CD14-positive monocyte (primary cell): ENCODE measurements around the gene TOGARAM2. TPM values are rescaled to one million over a fixed set of nuclear protein-coding genes. Genes with fewer than 3 reads are reported as not detected.

Experiments used
- DNase-seq, 3 donors: peaks; one replicate each; pipeline ENCODE4 v3.0.0-alpha.2; 2011 to 2022
- H2AFZ ChIP-seq: 2 replicates; pipeline ENCODE4 v1.6.0; 2012; ENCODE audit warnings: mild to moderate bottlenecking, low read depth, low read length, inconsistent platforms; ENCODE audit not compliant: insufficient read depth, poor library complexity, severe bottlenecking
- H3K27ac ChIP-seq, 2 donors: 1 replicate in 1 of 2; 2 replicates in 1 of 2; pipeline ENCODE4 v1.5.1; 2012 to 2013; ENCODE audit warnings: low read length in 2 of 2, control low read depth in 1 of 2, inconsistent platforms in 1 of 2, low read depth in 1 of 2, mild to moderate bottlenecking in 1 of 2
- H3K27me3 ChIP-seq, 2 donors: one replicate each; pipeline versions ENCODE4 v1.6.0 to v1.6.1; 2011 to 2013; ENCODE audit warnings: low read length in 2 of 2; ENCODE audit not compliant: control insufficient read depth in 2 of 2, insufficient read depth in 2 of 2
- H3K36me3 ChIP-seq, 2 donors: replicated peaks in 1 of 2; 1 replicate in 1 of 2; 2 replicates in 1 of 2; pipeline versions ENCODE4 v1.5.1 to v1.6.1; 2012 to 2013; ENCODE audit warnings: low read length in 2 of 2, control low read depth in 1 of 2, inconsistent platforms in 1 of 2, mild to moderate bottlenecking in 1 of 2; ENCODE audit not compliant: insufficient read depth in 2 of 2, control insufficient read depth in 1 of 2
- H3K4me1 ChIP-seq, 2 donors: 1 replicate in 1 of 2; 2 replicates in 1 of 2; pipeline versions ENCODE4 v1.5.1 to v1.6.1; 2012 to 2013; ENCODE audit warnings: low read length in 2 of 2, control low read depth in 1 of 2, inconsistent platforms in 1 of 2, mild to moderate bottlenecking in 1 of 2, moderate library complexity in 1 of 2; ENCODE audit not compliant: insufficient read depth in 2 of 2, control insufficient read depth in 1 of 2
- H3K4me2 ChIP-seq: replicated peaks from 2 replicates; pipeline ENCODE3; 2012; ENCODE audit warnings: low read length, moderate library complexity, mild to moderate bottlenecking; ENCODE audit not compliant: poor library complexity, severe bottlenecking; ENCODE audit errors: extremely low read depth
- H3K4me3 ChIP-seq, 3 experiments: fragments of 200-600 bp in 1 of 3; sonication (generic) in 1 of 3; replicated peaks in 1 of 3; 1 replicate in 2 of 3; 2 replicates in 1 of 3; pipeline ENCODE4 v1.5.1; 2011 to 2013; ENCODE audit warnings: low read length in 3 of 3, mild to moderate bottlenecking in 3 of 3, control low read depth in 2 of 3, low read depth in 2 of 3, inconsistent platforms in 1 of 3, moderate library complexity in 1 of 3
- H3K79me2 ChIP-seq: 2 replicates; pipeline ENCODE4 v1.6.0; 2012; ENCODE audit warnings: mild to moderate bottlenecking, control low read depth, inconsistent platforms, low read length, moderate library complexity; ENCODE audit not compliant: insufficient read depth
- H3K9ac ChIP-seq: 2 replicates; pipeline ENCODE4 v1.6.0; 2017; ENCODE audit warnings: low read length, mild to moderate bottlenecking; ENCODE audit not compliant: insufficient read depth, poor library complexity, severe bottlenecking
- H3K9me3 ChIP-seq, 2 donors: replicated peaks in 1 of 2; 1 replicate in 1 of 2; 2 replicates in 1 of 2; pipeline versions ENCODE4 v1.5.1 to v1.6.1; 2012 to 2013; ENCODE audit warnings: low read length in 2 of 2, control low read depth in 1 of 2; ENCODE audit not compliant: control insufficient read depth in 1 of 2, insufficient read depth in 1 of 2
- H4K20me1 ChIP-seq: 2 replicates; pipeline ENCODE4 v1.6.0; 2012; ENCODE audit warnings: mild to moderate bottlenecking, low read length, control low read depth, moderate library complexity; ENCODE audit not compliant: insufficient read depth
- H3K27ac Mint-ChIP-seq, 7 donors: one replicate each; pipeline ENCODE4 v1.8.0; 2020; ENCODE audit warnings: mild to moderate bottlenecking in 7 of 7, mixed read lengths in 7 of 7, moderate library complexity in 6 of 7, inconsistent platforms in 2 of 7
- H3K27me3 Mint-ChIP-seq, 3 donors: one replicate each; pipeline ENCODE4 v1.8.0; 2021 to 2022; ENCODE audit warnings: low read depth in 3 of 3, mild to moderate bottlenecking in 3 of 3, mixed read lengths in 3 of 3, moderate library complexity in 3 of 3, inconsistent platforms in 1 of 3
- H3K36me3 Mint-ChIP-seq, 2 donors: one replicate each; pipeline ENCODE4 v1.8.0; 2020; ENCODE audit warnings: mixed read lengths in 2 of 2, inconsistent platforms in 1 of 2, mild to moderate bottlenecking in 1 of 2
- H3K4me1 Mint-ChIP-seq: one replicate; pipeline ENCODE4 v1.8.0; 2020; ENCODE audit warnings: mild to moderate bottlenecking, mixed read lengths
- H3K4me3 Mint-ChIP-seq, 2 donors: one replicate each; pipeline ENCODE4 v1.8.0; 2020; ENCODE audit warnings: mild to moderate bottlenecking in 2 of 2, mixed read lengths in 2 of 2, moderate library complexity in 1 of 2
- H3K9me3 Mint-ChIP-seq, 7 donors: one replicate each; pipeline ENCODE4 v1.8.0; 2020 to 2022; ENCODE audit warnings: mixed read lengths in 7 of 7, mild to moderate bottlenecking in 6 of 7, moderate library complexity in 6 of 7, inconsistent platforms in 2 of 7
- CTCF ChIP-seq: fragments of 200-600 bp; IDR thresholded peaks from one replicate; pipeline ENCODE4 v1.8.0; 2022; ENCODE audit warnings: antibody characterized with exemption, mild to moderate bottlenecking
- WGBS: methylation state at CpG from one replicate; pipeline ENCODE4 v1.1.5; 2013; ENCODE audit warnings: missing lambda C conversion rate; ENCODE audit not compliant: insufficient coverage; 5-methylcytosine and 5-hydroxymethylcytosine counted together
- intact Hi-C, 2 donors: fragments of 100-400 bp; cut with micrococcal nuclease; formaldehyde crosslinking; loops; one replicate each; pipeline versions ENCODE4 v1.15.0 to v1.15.1; 2023
- polyA plus RNA-seq, 3 donors: library from polyadenylated mRNA; depleted of rRNA in 1 of 3; unstranded in 2 of 3; stranded (reverse) in 1 of 3; fragments of 300-500 nt in 2 of 3; fragments of >200 nt in 1 of 3; fragmentation: Illumina TruSeq in 2 of 3; gene quantifications; 1 replicate in 2 of 3; 2 replicates in 1 of 3; pipeline ENCODE4 v1.2.3, GENCODE V29; 2012 to 2021

The TOGARAM2 gene
- polyA plus RNA-seq, 3 donors = 0.23 to 5.5 TPM; not detected in 1

GRCh38 chr2:28978606-28979005 lies 2.5 kb upstream of the TOGARAM2 start:
- H3K36me3 ChIP-seq = no peaks in the 10 kb centered on the region
- H2AFZ ChIP-seq = no peak overlapping the region
- Mint-ChIP-seq H3K27ac (peak overlapping the region in 2 of 7 donors; percentile 30 to 36), H3K9me3 (peaks cover 0 to 3% (median 0%) of the 10 kb centered on the region in 7 donors), H3K27me3 (peaks cover 0 to 1% (median 0%) of the 10 kb centered on the region in 3 donors), H3K36me3 (no peaks in the 10 kb centered on the region), H3K4me1 (no peaks in the 10 kb centered on the region), H3K4me3 (no peak overlapping the region)
- H4K20me1 ChIP-seq = no peaks in the 10 kb centered on the region
- no peaks in the 10 kb centered on the region for H3K27me3 ChIP-seq
- H3K9me3 ChIP-seq = no peaks in the 10 kb centered on the region
- no peak overlapping the region for H3K9ac ChIP-seq
- 67% methylated on average over 3 of the region's 6 CpGs for WGBS
- intact Hi-C loops = loop anchor here in 1 of 2 donors (10.0 kb wide), 1 partner anchor 866 kb away; no protein-coding TSS in a partner anchor
- H3K27ac ChIP-seq = no peak overlapping the region
- DNase-seq = no peak
- no peak for TF ChIP-seq CTCF
- no peaks in the 10 kb centered on the region for H3K79me2 ChIP-seq
- no peaks in the 10 kb centered on the region for H3K4me1 ChIP-seq
- H3K4me2 ChIP-seq = no peak overlapping the region
- H3K4me3 ChIP-seq = no peak overlapping the region

GRCh38 chr2:28979041-28979440 lies 2.1 kb upstream of the TOGARAM2 start:
- H3K79me2 ChIP-seq = no peaks in the 10 kb centered on the region
- WGBS = 90% methylated on average over 7 of the region's 7 CpGs
- H3K27me3 Mint-ChIP-seq = peaks cover 0 to 1% (median 0%) of the 10 kb centered on the region in 3 donors
- no peaks in the 10 kb centered on the region for H3K36me3 ChIP-seq
- no peaks in the 10 kb centered on the region for H3K4me1 Mint-ChIP-seq
- no peaks in the 10 kb centered on the region for H3K4me1 ChIP-seq
- H4K20me1 ChIP-seq = no peaks in the 10 kb centered on the region
- H3K4me3 ChIP-seq = no peak overlapping the region
- no peaks in the 10 kb centered on the region for H3K9me3 ChIP-seq
- H3K9ac ChIP-seq = no peak overlapping the region
- intact Hi-C loops = loop anchor here in 1 of 2 donors (10.0 kb wide), 1 partner anchor 866 kb away; no protein-coding TSS in a partner anchor
- no peak overlapping the region for H3K4me2 ChIP-seq
- no peaks in the 10 kb centered on the region for H3K27me3 ChIP-seq
- no peak for TF ChIP-seq CTCF
- peaks cover 0 to 3% (median 0%) of the 10 kb centered on the region in 7 donors for H3K9me3 Mint-ChIP-seq
- DNase-seq = no peak
- H2AFZ ChIP-seq = no peak overlapping the region
- no peak overlapping the region for H3K27ac ChIP-seq
- peak overlapping the region in 1 of 7 donors; percentile 14 for H3K27ac Mint-ChIP-seq
- H3K36me3 Mint-ChIP-seq = no peaks in the 10 kb centered on the region
- no peak overlapping the region for H3K4me3 Mint-ChIP-seq
